Hematopoietic multipotent progenitor cell treated with erythropoietin and hydrocortisone succinate and interleukin-3 and kit ligand, for 6 days (in vitro differentiated cells): ENCODE data around the gene ERCC1.
"Not testable (repeated sequence)": the region's sequence is repeated elsewhere in the genome, so short reads cannot be mapped to it uniquely, and the experiment has no call there.

Experiments
- DNase-seq: peaks from one replicate; pipeline ENCODE4 v3.0.0-alpha.2; 2015

The ERCC1 gene

DNA sequence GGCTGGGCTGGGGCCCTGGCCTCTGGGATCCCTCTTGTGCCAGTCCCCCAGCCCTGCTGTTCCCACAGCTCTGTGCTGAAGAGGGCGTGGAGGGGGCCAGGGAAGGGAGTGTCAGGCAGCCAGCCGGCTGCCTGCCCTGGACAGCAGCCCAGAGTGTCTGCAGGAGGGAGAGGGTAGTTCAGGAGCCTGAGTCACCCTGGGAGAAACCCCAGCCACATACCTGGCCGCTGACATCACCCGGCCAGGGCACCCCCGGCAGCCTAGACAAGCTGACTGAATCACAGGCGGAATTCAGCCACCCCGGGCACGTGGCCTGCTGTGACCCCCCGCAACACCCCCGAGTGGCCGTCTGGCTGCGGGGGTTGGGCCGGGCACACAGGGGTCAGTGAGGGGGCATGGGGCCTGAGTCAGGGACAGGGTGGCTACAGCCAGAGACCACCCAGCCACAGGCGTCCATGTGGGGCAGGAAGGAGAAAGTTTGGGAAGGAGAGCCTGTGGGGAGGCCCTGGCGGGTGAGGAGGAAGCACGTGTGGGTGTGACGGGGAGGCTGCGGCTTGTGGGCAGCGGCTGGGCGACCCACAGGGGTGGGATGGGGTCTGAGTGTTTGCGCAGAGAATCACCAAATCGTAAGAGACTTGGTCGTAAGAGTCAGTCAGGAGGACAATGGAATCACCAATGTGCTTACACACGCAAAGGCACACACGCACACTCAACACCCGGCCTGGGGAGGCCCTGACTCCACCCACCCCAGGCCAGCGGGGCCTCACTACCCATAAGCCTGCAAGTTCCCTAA, 32.2 kb upstream of the ERCC1 start:
- DNase-seq = peak; percentile 80

DNA sequence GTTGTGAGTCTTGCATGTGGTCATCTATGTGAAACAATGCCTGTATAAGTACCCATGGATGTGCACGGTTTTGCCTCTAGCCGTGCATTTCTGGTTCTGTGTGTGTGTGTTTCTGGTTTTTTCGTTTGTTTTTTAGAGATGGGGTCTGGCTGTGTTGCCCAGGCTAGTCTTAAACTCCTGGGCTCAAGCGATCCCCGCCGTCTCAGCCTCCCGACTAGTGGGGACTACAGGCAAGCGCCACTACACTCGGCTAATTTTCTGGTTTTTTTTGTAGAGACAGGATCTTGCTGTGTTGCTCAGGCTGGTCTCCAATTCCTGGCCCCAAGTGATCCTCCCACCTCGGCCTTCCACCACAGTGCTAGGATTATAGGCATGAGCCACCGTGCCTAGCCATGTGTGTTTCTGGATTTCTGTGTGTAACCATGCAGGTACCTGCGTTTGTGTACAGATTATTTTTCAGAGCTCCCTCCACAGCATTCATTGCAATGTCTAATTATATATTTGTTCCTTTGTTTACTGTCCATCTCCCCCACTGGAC, 28.2 kb upstream of the ERCC1 start:
- no peak for DNase-seq

DNA sequence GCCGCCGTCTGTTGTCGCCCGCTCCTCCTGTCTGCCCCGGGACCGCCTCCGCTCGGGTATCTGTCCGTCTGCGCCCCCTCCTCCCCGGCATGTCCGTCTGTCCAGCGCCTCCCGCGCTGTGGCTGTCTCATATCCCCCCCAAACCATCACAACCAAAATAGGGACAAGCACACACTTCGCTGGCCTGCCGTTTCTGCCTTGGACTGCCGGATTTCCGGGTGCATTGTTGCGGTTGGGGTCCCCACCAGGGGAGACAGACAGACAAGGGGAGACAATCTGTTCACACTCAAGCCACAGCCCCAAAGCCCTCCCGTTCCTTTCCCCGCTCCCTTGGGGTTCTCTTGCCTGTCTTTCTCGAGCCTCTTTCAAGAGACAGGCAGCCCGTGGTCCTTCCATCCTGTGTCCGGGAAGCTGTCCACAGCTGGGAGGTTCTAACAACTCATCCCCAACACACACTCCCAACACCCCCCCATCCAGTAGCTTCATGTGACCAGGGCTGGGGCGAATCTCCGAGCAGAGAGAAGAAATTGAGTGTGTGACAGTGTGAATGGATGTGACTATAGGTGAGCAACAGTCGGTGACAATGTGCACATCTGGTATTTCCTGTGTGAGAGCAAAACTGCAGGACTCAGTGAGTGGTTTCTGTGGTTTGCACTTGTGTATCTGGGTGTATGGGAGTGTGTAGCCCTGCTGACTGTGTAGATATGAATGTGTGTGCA, 27.6 kb upstream of the ERCC1 start:
- DNase-seq = peak; percentile 56

DNA sequence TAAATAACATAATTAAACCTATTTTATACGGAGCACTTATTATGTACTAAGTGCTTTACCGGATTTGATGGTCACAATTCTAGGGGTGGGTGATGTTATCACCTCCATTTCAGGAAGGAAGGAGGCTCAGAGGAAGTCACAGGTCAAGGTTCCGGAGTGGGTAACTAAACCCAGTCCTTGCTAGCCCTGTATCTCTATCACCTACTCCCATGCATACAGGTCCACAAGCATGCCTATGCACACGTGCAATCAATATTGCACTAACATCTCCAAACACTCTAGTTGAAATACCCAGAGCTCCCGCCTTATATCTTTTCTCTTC, 26.3 kb upstream of the ERCC1 start:
- DNase-seq = peak; percentile 57

DNA sequence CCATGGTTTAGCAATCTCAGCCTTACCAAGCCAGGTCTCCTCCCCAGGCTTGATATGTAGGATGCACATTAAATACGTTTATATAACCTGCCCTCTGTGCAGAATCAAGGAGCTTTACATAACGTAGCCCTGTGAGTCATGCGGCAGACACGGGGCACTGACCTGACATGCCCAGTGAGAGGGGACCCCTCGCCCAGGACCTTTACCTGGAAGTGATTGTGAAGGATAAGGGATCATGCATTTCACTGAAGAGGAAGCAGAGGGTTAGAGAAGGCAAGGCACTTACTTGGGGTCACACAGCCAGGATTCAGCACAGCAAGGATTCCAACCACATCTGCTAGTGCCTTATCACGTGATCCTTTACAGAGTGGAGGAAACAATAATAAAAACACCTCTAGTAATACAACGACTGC, 25.2 kb upstream of the ERCC1 start:
- DNase-seq = no peak

DNA sequence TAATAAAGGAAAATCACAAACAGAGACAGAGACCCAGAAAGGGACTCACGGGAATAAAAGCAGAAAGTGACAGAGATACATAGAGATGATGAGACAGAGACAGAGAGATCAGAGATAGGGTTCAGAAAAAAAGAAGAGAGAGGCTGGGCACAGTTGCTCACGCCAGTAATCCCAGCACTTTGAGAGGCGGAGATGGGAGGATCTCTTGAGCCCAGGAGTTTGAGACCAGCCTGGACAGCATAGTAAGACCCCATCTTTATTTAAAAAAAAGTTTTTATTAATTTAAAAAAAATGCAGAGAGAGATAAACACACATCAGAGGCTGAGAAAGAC, 24.7 kb upstream of the ERCC1 start:
- DNase-seq = no peak

DNA sequence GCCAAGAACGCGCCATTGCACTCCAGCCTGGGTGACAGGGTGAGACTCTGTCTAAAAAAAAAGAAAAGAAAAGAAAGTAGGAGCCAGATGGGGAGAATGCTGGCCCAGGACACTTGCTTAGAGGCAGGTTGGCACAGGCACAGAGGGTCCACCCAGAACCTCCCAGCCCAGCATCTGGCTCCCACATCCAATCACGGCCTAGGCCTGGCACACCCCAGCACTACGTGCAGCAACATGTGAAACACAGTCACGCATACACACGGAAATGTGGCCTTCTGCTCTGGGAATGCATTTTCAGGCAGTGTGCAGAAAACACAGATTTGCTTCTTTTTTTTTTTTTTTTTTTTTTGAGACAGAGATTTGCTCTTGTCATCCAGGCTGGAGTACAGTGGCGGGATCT, 23.2 kb upstream of the ERCC1 start:
- DNase-seq = no peak

DNA sequence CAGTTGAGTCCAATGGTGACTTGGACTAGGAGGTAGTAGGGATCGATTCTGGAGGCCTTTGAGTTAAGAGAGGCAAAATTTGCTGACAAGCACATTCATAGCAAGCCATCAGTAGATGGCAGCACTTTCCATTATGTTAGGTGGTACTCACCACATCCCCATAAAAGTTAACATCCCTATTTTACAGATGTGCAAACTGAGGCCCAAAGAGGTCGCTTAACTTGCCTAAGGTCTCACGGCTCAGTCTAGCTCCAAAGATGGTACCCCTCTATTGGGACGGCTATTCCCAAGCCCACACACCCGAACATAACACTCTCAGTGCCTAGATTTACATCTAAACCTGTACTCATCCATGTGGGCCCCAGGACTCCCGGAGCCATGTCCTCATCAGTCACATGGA, 22.6 kb upstream of the ERCC1 start:
- DNase-seq = peak; percentile 82

DNA sequence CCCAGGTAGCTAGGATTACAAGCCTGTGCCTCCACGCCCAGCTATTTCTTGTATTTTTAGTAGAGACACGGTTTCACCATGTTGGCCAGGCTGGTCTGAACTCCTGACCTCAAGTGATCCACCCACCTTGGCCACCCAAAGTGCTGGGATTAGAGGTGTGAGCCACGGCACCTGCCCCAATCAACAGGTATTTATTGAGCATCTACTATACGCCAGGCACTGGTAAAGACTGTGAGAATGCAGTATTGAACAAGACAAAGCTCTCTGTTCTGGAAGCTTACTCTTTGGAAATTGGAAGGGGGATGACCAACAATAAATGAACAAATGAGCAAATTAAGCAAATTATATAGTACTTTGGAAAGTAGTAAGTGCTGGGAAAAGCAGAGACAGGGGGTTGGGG, 21.4 kb upstream of the ERCC1 start:
- no peak for DNase-seq

DNA sequence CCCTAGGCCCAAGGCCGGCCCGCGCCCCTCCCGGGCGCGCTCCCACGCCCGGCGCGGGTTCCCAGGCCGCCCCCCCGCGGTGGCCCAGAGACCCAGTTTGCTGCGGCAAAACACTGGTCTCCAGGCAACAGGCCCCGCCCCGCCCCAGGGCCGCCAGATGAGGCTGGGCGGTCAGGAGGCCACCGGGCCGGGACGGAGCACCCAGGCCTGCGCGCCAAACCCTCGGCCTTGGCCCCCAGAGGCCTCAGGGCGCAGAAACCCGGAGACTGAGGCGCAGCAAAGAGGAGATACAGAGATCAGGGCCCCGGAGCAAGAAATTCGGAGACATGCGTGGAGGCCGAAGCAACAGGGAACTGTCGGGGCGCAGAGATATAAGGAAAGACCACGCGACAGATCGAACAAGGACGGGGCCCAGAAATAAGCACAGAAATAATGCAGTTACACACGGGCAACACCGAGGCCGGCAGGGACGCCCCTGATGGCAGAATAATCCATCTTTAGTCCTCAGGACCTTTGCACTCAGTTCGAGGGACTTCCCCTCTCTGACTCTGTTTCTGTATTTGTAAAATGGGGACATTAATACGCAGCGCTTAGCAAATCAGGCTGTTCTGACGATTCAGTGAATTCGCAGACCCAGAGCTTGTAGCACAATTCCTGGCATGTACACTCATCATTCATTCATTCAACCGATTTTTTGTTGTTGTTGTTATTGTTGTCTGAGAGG, 20.8 kb upstream of the ERCC1 start:
- peak; percentile 88 for DNase-seq

DNA sequence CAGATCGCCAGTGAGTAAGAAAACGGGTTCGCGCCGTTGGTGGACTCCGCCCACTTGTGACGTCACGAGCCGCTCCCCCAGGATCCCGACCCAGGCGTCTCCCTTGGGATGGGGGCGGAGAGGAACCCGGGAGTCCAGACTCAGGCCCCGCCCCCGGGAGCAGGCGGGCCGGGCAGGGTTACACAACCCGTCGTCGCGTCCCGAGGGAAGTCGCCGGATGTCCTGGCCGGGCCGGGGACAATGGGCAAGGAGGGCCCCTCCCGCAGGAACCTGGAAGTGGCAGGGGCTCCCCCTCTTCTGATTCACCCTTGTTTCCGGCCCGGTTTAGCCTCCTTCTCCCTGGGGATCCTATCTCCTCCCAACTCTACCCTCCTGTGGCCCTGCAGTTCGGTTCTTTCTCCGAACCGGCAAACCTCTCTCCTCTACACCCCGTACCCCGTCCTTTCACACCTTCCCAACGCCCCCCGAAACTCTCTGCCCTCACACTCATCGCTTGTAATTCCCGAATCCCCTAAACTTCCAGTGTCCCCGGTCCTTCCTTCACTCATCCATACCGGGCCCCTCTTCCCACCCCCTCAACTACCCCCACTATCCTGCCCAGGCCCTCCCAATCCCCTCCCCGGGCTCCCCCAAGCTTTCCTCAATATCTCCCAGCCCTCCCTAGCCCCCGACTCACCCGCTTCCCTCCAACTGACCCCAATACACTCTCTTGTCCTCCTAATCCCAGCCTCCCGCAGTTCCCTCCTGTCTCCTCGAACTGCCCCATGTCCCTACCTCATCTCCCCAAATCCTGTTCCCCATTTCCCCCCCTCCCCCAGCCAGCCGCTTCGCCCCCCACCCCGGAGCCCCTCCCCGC, 20.0 kb upstream of the ERCC1 start:
- peak; percentile 43 for DNase-seq

DNA sequence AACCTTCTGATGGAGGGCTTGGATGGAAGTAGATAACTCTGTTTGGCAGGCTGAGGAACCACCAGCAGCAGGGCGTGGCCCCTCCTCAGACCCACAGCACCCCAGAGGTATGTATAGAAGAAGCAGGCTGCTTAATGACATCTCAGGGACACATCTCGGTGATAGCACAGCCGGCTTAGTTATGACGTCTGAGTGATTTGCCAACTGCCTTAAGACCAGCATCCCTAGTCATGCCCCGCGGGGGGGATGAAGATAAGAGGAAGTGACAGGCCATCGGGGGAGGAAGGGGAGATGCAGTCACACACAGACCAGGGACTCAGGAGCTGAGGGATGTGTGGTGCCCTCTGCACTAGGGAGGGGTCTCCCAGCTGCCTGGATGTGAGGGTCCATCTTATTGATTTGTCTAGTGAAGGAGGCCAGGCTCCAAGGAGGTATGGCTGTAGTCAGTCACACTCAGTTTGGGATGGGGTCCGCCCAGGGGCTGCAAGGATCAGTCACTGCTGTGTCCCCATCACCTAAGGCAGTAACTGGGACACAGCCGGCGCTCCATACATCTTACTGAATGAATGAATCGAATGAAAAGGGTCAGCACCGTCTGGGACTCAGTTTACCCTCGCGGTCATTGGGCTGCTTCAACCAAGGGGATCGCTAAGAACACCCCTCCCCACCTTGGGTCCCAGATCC, 19.2 kb upstream of the ERCC1 start:
- DNase-seq = peak; percentile 85

DNA sequence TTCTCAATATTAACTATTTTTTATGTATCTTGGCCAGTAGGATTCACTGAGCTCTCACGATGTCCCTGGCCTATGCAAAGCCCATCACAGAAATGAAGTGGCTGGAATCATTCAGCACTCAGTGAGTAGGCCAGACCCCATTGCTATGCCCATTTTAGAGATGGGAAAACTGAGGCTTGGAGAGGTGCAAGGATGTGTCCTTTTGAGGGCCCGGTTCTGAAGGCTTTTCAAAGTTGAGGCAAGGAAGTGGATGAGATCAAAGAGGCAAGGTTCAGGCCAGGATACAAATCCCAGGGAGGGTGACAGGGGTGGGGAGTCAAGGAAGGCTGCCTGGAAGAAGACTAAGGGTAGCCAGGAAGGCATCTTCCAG, 18.7 kb upstream of the ERCC1 start:
- no peak for DNase-seq

DNA sequence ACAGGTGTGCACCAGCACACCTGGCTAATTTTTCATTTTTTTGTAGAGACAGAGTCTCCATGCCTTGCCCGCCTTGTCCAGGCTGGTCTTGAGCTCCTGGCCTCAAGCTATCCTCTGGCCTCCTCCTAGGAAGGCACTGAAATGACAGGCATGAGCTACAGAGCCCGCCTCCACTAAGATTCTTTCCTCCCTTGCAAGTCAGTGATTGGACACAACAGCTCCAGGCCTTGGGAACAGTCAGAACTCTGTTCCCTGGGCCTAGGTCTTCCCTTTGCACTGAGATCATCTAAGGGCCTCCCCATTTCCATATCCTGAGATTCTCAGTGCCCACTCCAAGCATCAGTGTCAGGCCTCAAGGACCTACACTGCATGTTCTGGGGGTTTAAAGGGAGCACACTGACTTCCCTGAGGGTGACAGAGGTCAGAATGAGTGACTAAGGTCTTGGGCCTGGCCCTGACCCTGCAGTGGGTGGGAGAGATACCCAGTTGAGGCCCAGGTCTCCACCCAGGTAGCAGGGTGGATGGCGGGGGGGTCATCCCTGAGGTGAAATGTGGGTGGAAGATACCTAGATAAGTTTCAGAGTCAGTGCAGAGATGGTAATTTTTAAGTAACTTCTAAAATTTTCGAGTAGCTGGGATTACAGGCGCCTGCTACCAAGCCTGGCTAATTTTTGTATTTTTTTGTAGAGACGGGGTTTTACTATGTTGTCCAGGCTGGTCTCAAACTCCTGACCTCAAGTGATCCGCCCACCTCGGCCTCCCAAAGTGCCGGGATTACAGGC, 17.3 kb upstream of the ERCC1 start:
- peak; percentile 23 for DNase-seq

DNA sequence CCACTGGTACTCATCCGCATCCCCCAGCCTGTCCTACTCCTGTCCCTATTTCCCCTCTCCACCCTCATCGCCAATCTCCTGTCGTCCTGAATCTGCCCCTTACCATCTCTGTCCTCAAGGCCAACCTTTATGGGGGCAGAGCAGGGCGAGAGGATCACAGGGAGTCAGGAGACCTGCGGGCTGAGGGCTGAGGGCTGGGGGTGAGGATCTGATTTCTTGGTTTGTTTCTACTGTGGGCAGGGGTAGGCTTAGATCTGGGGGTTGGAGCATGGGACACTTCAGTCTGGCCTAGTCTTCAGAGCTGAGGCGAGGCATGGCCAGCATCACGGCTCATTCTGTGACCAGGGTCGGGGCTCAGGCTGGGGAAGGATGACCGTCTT, 16.5 kb upstream of the ERCC1 start:
- DNase-seq = no peak

DNA sequence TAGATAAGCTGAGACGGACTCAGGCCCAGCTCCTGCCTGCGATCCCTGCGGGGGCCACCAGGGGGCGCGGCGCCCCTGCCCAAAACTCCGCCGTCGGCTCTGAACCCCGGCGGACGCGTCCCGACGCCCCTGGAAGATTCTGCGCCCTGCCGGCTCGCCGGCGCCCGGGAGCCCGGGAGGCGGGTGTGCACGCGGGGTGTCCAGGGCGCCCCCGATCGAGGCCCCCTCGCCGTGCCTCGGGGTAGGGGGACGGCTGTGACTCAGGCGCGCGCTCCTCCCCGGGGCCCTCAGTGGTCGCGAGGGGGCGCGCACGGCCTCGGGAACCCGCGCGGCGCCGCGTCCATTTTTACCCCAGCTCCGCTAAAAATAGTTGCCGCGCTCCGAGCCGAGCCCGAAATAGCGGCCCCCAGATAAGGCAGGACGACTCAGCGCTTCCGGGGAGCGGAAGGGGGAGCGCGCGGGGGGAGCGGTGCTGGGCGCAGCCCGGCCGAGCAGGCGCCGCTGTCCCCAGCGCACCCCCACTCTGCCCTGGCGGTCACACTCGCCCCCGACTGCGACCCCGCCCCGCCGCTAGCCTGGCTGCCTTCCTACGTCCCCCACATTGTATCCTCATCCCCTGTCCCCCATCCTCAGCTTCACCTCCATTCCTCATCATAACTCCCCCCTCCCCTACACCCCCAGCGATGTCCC, 16.0 kb upstream of the ERCC1 start:
- DNase-seq = peak; percentile 87

DNA sequence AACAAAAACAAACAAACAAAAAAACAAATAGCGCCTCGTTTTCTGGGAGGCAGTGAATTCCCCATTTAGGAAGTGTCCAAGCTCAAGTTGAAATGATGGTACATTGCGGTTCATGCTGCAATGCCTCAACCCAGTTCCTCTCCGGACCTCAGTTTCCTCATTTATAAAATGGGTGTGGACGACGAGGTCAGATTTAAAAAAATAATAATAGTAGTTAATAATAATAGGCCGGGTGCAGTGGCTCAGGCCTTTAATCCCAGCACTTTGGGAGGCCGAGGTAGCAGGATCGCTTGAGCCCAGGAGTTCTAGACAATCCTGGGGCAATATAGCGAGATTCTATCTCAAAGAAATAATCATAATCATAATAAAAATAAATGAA, 15.5 kb upstream of the ERCC1 start:
- DNase-seq = no peak

DNA sequence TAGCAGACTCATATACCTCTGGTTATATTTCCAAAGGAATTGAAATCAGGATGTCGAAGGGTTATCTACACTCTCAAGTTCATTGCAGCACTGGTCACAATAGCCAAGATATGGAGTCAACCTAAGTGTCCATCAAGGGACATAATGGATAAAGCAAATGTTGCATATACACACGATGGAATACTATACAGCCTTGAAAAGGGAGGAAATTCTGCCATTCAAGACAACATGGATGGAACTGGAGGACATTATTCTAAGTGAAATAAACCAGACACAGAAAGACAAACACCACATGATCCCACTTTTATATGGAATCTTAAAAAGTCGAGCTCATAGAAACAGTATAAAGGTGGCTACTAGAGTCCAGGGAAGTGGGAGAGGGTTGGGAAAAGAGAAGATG, 13.6 kb upstream of the ERCC1 start:
- no peak for DNase-seq

DNA sequence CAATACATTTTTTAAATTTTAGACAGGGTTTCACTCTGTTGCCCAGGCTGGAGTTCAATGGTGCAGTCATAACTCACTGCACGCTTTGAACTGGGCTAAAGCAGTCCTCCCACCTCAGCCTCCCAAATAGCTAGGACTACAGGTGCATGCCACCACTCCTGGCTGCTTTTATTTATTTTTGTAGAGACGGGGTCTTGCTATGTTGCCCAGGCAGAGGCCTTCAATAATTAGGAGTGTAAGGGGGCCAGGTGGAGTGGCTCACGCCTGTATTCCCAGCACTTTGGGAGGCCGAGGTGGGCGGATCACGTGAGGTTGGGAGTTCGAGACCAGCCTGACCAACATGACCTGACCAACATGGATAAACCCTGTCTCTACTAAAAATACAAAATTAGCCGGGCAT, 8.8 kb upstream of the ERCC1 start:
- not testable (repeated sequence) for DNase-seq

DNA sequence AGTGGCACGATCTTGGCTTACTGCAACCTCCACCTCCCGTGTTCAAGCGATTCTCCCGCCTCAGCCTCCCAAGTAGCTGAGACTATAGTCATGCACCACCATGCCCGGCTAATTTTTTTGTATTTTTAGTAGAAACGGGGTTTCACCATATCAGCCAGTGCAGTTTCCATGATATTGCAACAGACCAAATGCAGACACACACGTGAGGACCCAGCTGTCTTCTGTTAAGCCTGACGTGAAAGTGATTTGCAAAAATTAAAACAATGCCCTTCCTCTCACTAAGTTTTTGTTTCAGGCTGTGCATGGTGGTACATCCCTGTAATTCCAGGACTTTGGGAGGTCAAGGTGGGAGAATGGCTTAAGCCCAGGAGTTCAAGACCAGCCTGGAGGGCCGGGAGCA, 7.3 kb upstream of the ERCC1 start:
- DNase-seq = peak; percentile 59

DNA sequence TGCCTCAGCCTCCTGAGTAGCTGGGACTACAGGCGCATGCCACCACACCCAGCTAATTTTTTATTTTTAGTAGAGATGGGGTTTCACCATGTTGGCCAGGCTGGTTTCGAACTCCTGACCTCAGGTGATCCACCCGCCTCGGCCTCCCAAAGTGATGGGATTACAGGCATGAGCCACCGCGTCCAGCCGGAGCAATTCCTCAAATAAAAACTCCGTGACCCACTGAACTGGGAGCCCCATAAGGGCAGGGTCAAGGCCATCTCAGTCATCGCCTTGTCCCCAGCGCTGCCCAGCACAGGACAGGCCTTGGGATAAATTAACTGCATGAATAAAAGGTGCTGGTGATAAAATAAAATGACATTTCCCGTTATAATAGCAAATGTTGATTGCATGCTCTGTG, 6.2 kb upstream of the ERCC1 start:
- DNase-seq = not testable (repeated sequence)
